SK-N-SH treated with all-trans-retinoic acid at 6 μM for 48 hours (cell line): ENCODE measurements around the gene MARCHF4.

Experiments used
- ARNTL ChIP-seq: fragments of 450-650 bp; formaldehyde crosslinking; IDR thresholded peaks from 2 replicates; pipeline ENCODE4 v1.5.0; 2020; ENCODE audit warnings: low read depth, mild to moderate bottlenecking, moderate library complexity, borderline replicate concordance
- CREB5 ChIP-seq: fragments of 250-450 bp; sonication (Bioruptor Pico); IDR thresholded peaks from 2 replicates; pipeline ENCODE4 v1.5.1; 2020; ENCODE audit warnings: low read depth, mild to moderate bottlenecking, moderate library complexity
- CSRNP3 ChIP-seq: fragments of 250-450 bp; sonication (Bioruptor Pico); IDR thresholded peaks from 2 replicates; pipeline ENCODE4 v1.5.1; 2021; ENCODE audit warnings: mild to moderate bottlenecking, moderate library complexity
- ESRRG ChIP-seq: fragments of 250-450 bp; sonication (Bioruptor Pico); IDR thresholded peaks from 2 replicates; pipeline ENCODE4 v1.6.1; 2021; ENCODE audit warnings: mild to moderate bottlenecking
- POU6F1 ChIP-seq: fragments of 250-450 bp; sonication (Bioruptor Pico); IDR thresholded peaks from 2 replicates; pipeline ENCODE4 v1.8.0; 2021; ENCODE audit warnings: low read depth, mild to moderate bottlenecking, moderate library complexity, borderline replicate concordance
- TCF4 ChIP-seq: fragments of 250-450 bp; sonication (Bioruptor Pico); IDR thresholded peaks from 2 replicates; pipeline ENCODE4 v1.8.0; 2021; ENCODE audit warnings: mild to moderate bottlenecking, moderate library complexity, borderline replicate concordance
- TOX ChIP-seq: fragments of 250-450 bp; sonication (Bioruptor Pico); IDR thresholded peaks from 2 replicates; pipeline ENCODE4 v1.8.0; 2021; ENCODE audit warnings: mild to moderate bottlenecking, moderate library complexity, borderline replicate concordance

- no peak for TF ChIP-seq ESRRG (CRISPR knock-in tag)
- no peak for TF ChIP-seq POU6F1
- TF ChIP-seq TOX (CRISPR knock-in tag), result no peak
- no peak for TF ChIP-seq CREB5 (CRISPR knock-in tag)
- TF ChIP-seq TCF4 (CRISPR knock-in tag), result no peak
- TF ChIP-seq ARNTL (CRISPR knock-in tag), result no peak
- TF ChIP-seq CSRNP3 (CRISPR knock-in tag), result no peak
Observed at GRCh38 chr2:216418981-216419380, 46.7 kb upstream of the MARCHF4 start.
